ENCODE results near the gene CEP290. TPM values are rescaled to one million over a fixed set of nuclear protein-coding genes. Genes with fewer than 3 reads are reported as not detected.

Gene CEP290
- total RNA-seq, 1 donor from 2014 or later = 8.1 TPM

DNA sequence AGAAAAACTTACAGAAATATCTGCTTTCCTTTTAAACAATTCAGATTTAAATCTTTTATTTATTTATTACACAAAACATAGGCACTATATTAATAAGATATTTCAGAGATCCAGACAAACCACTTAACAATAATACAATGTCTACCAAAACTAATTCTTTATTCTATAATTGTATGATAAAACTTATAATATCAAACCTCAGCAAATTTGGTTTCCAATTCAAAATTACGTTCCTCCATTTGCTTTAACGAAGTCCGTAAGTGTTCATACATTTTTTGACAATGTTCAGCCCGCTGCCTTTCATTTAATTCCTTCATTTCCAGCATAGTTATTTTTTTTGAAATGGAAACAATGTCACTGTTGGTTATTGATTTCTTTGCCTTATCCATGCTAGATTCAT is 48.3 kb downstream of the CEP290 start:
- Histone ChIP-seq H3K36me3 (peaks cover 34% of the 10 kb centered on the region), H3K27me3 (ENCODE audit: low read depth) (no peaks in the 10 kb centered on the region), H3K4me3 (no peak overlapping the region), H3K27ac (replicated peaks) (no peak overlapping the region), H3K9me3 (replicated peaks) (no peaks in the 10 kb centered on the region), H3K4me1 (no peaks in the 10 kb centered on the region)
- TF ChIP-seq, protein P1, sequence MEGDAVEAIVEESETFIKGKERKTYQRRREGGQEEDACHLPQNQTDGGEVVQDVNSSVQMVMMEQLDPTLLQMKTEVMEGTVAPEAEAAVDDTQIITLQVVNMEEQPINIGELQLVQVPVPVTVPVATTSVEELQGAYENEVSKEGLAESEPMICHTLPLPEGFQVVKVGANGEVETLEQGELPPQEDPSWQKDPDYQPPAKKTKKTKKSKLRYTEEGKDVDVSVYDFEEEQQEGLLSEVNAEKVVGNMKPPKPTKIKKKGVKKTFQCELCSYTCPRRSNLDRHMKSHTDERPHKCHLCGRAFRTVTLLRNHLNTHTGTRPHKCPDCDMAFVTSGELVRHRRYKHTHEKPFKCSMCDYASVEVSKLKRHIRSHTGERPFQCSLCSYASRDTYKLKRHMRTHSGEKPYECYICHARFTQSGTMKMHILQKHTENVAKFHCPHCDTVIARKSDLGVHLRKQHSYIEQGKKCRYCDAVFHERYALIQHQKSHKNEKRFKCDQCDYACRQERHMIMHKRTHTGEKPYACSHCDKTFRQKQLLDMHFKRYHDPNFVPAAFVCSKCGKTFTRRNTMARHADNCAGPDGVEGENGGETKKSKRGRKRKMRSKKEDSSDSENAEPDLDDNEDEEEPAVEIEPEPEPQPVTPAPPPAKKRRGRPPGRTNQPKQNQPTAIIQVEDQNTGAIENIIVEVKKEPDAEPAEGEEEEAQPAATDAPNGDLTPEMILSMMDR (IDR thresholded peaks at IDR 0.05; ENCODE audit: borderline replicate concordance) = no peak
- no peak for DNase-seq
- intact Hi-C loops (cut with micrococcal nuclease) = no loop called here

DNA sequence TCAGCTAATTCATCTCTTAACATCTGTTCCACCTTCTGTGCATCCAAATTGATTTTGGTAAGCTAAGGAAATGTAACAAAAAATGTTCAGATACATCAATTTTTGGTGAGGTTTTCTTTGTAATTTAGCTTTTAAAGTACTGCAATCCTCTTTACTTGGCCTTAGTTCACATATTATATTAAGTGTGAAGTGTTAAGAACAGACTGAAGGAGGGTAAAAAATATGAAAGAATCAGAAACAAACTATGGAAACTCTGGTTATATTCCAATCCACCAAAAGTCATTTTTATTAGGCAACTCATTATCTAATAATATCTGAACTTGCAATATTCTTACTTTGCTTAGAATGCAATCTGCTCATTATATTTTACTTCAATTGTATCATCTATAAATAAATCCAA is 49.1 kb downstream of the CEP290 start:
- TF ChIP-seq, protein P1 (IDR thresholded peaks at IDR 0.05; ENCODE audit: borderline replicate concordance) = no peak
- Histone ChIP-seq H3K4me1 (no peaks in the 10 kb centered on the region), H3K9me3 (replicated peaks) (no peaks in the 10 kb centered on the region), H3K36me3 (peaks cover 34% of the 10 kb centered on the region), H3K27me3 (ENCODE audit: low read depth) (no peaks in the 10 kb centered on the region), H3K4me3 (no peak overlapping the region), H3K27ac (replicated peaks) (no peak overlapping the region)
- intact Hi-C loops (cut with micrococcal nuclease) = no loop called here
- DNase-seq = no peak

DNA sequence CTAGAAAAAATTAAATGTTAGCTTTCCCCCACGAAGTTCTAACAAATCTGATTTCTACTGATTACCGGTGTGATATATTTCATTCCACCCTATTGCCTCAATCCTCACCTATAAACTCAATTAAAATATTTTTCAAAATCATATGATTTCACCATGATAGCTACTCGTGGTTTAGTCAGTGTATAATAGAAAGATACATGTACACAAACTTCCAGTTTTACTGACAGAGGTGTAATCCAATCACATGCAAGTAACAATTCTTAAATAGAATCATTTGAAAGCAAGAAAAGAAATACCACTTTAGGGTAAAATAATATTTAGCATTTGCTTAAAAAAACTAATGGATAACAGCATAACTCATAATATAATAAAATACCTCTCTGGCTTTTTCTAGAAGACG is 57.7 kb downstream of the CEP290 start:
- no peak for DNase-seq
- no peaks in the 10 kb centered on the region for H3K9me3 ChIP-seq (replicated peaks)
- TF ChIP-seq, protein P1 (IDR thresholded peaks at IDR 0.05; ENCODE audit: borderline replicate concordance) = no peak
- H3K36me3 ChIP-seq = peaks cover 88% of the 10 kb centered on the region
- no peaks in the 10 kb centered on the region for H3K4me1 ChIP-seq
- H3K27ac ChIP-seq (replicated peaks) = no peak overlapping the region
- H3K27me3 ChIP-seq (ENCODE audit: low read depth) = no peaks in the 10 kb centered on the region
- H3K4me3 ChIP-seq = no peak overlapping the region
- intact Hi-C loops (cut with micrococcal nuclease) = no loop called here

DNA sequence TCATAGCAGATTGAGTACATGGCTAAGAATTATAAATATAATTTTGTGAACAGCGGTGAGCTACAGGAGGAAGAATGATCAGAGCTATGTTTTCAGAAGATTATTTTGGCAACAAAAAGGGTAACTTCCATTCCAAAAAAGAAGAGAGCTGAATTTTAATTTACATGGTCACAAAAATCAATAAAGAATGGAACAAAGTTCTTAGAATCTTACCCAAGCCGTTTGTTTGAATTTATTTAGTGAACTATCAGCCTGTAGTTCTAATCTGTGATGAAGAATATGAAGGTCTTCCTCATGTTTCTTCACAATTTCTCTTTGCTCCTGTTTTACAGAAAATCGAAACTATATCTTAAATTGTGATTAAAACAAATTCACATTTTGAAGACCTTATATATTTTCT is 58.3 kb downstream of the CEP290 start:
- Histone ChIP-seq H3K36me3 (peaks cover 83% of the 10 kb centered on the region), H3K4me3 (no peak overlapping the region), H3K27ac (replicated peaks) (no peak overlapping the region), H3K9me3 (replicated peaks) (no peaks in the 10 kb centered on the region), H3K27me3 (ENCODE audit: low read depth) (no peaks in the 10 kb centered on the region), H3K4me1 (no peaks in the 10 kb centered on the region)
- no peak for DNase-seq
- TF ChIP-seq, protein P1 (IDR thresholded peaks at IDR 0.05; ENCODE audit: borderline replicate concordance) = no peak
- intact Hi-C loops (cut with micrococcal nuclease) = no loop called here

DNA sequence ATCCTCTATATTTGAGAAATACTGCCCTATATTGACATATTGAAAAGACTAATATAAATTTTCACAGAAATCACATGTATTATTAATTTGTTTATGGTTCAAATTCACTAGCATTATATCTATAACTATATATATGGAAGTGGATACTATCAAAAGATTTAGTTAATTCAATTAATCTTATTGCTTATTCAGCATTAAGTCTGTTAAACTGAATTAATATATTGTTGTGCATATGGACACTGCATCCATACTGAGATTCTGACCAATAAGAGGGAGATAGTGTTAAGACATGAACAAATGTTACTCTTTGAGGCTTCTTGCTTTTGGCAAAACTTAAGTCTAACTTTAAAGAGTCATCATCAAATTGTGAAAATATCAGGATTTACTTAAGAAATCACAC is 60.6 kb downstream of the CEP290 start:
- no peak overlapping the region for H3K27ac ChIP-seq (replicated peaks)
- no peak overlapping the region for H3K4me3 ChIP-seq
- no peaks in the 10 kb centered on the region for H3K4me1 ChIP-seq
- DNase-seq = no peak
- peaks cover 83% of the 10 kb centered on the region for H3K36me3 ChIP-seq
- TF ChIP-seq, protein P1 (IDR thresholded peaks at IDR 0.05; ENCODE audit: borderline replicate concordance) = no peak
- no peaks in the 10 kb centered on the region for H3K27me3 ChIP-seq (ENCODE audit: low read depth)
- intact Hi-C loops (cut with micrococcal nuclease) = no loop called here
- no peaks in the 10 kb centered on the region for H3K9me3 ChIP-seq (replicated peaks)

DNA sequence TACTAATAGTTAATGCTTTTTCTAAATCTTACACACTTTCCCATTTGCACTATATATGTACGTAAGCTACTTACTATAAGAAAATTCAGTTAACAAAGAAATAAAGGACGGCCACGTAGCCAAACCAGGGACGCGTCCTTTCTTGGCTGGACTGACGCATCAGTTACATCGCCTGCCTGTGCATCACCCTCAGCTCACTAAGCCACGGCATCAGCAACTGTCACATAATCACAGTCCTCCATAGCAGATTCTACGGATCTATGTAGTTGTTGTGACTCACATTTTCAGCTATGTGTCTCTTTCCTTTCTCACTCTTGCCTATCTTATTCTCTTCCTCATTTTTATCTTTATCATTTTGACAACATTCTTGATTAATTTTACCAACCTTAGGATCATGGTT is 74.6 kb downstream of the CEP290 start:
- no peak for DNase-seq
- Histone ChIP-seq H3K36me3 (peaks cover 50% of the 10 kb centered on the region), H3K9me3 (replicated peaks) (no peaks in the 10 kb centered on the region), H3K4me1 (no peaks in the 10 kb centered on the region), H3K27ac (replicated peaks) (no peak overlapping the region), H3K27me3 (ENCODE audit: low read depth) (no peaks in the 10 kb centered on the region), H3K4me3 (no peak overlapping the region)
- intact Hi-C loops (cut with micrococcal nuclease) = no loop called here
- TF ChIP-seq, protein P1 (IDR thresholded peaks at IDR 0.05; ENCODE audit: borderline replicate concordance) = no peak

Measured in left ventricle myocardium inferior (tissue), 1 donor.